Hepatocyte (in vitro differentiated cells): ENCODE measurements around the gene CCDC187. TPM values are rescaled to one million over a fixed set of nuclear protein-coding genes. Genes with fewer than 3 reads are reported as not detected.
A peak's percentile ranks its signal among the peaks of the same experiment; 100 is the strongest.

Experiments
- DNase-seq: peaks from one replicate; pipeline ENCODE4 v3.0.0-alpha.2; 2016; ENCODE audit warnings: low spot score
- H2AFZ ChIP-seq: fragments of 200-600 bp; sonication (generic); 2 replicates; pipeline ENCODE4 v1.6.0; 2016; ENCODE audit warnings: antibody characterized with exemption, mild to moderate bottlenecking
- H3K27ac ChIP-seq: fragments of 200-600 bp; sonication (generic); 2 replicates; pipeline ENCODE4 v1.5.1; 2016; ENCODE audit warnings: mild to moderate bottlenecking
- H3K27me3 ChIP-seq: fragments of 200-600 bp; sonication (generic); 2 replicates; pipeline ENCODE4 v1.6.1; 2016
- H3K36me3 ChIP-seq: fragments of 200-600 bp; sonication (generic); replicated peaks from 2 replicates; pipeline ENCODE4 v1.5.1; 2016; ENCODE audit warnings: low read depth; ENCODE audit not compliant: insufficient read depth
- H3K4me1 ChIP-seq: fragments of 200-600 bp; sonication (generic); 2 replicates; pipeline ENCODE4 v1.5.1; 2016; ENCODE audit warnings: mild to moderate bottlenecking, moderate library complexity; ENCODE audit not compliant: insufficient read depth
- H3K4me2 ChIP-seq: fragments of 200-600 bp; sonication (generic); 2 replicates; pipeline ENCODE4 v1.6.0; 2016
- H3K4me3 ChIP-seq: fragments of 200-600 bp; sonication (generic); 2 replicates; pipeline ENCODE4 v1.5.1; 2016; ENCODE audit warnings: mild to moderate bottlenecking
- H3K79me2 ChIP-seq: fragments of 200-600 bp; sonication (generic); 2 replicates; pipeline ENCODE4 v1.6.0; 2017; ENCODE audit warnings: mild to moderate bottlenecking
- H3K9me2 ChIP-seq: fragments of 200-600 bp; sonication (generic); replicated peaks from 2 replicates; pipeline ENCODE4 v1.6.0; 2017; ENCODE audit warnings: mild to moderate bottlenecking; ENCODE audit not compliant: insufficient read depth
- H3K9me3 ChIP-seq: fragments of 200-600 bp; sonication (generic); 2 replicates; pipeline ENCODE4 v1.5.1; 2016; ENCODE audit warnings: low read depth, mild to moderate bottlenecking
- H4K20me1 ChIP-seq: fragments of 200-600 bp; sonication (generic); 2 replicates; pipeline ENCODE4 v1.6.0; 2016; ENCODE audit warnings: mild to moderate bottlenecking; ENCODE audit not compliant: insufficient read depth, poor library complexity, severe bottlenecking
- EZH2 ChIP-seq: fragments of 200-600 bp; sonication (generic); IDR thresholded peaks from 2 replicates; pipeline ENCODE4 v1.6.1; 2016; ENCODE audit warnings: antibody characterized with exemption, mild to moderate bottlenecking, borderline replicate concordance
- EZH2phosphoT487 ChIP-seq: fragments of 200-600 bp; sonication (generic); IDR thresholded peaks from one replicate; pipeline ENCODE4 v1.6.1; 2018; ENCODE audit warnings: antibody characterized with exemption, mild to moderate bottlenecking, low read depth, moderate library complexity; ENCODE audit not compliant: unreplicated experiment, severe bottlenecking
- WGBS: methylation state at CpG from one replicate; pipeline ENCODE4 v1.1.6; 2016; ENCODE audit warnings: low lambda C conversion rate; ENCODE audit errors: missing lambda C conversion rate; 5-methylcytosine and 5-hydroxymethylcytosine counted together
- polyA plus RNA-seq: library from polyadenylated mRNA; unstranded; fragments of >200 nt; fragmentation: Nextera tagmentation; extraction: Ambion mirVana; gene quantifications from 2 replicates; pipeline ENCODE4 v1.2.1, GENCODE V29; 2016
- total RNA-seq: library from RNA; depleted of rRNA; stranded (reverse); fragments of >200 nt; gene quantifications from 2 replicates; pipeline ENCODE4 v1.2.3, GENCODE V29; 2014
- TF ChIP-seq, protein P1 (sequence below): fragments of 200-600 bp; sonication (generic); IDR thresholded peaks from 2 replicates; pipeline ENCODE4 v1.5.1; 2016; ENCODE audit warnings: antibody characterized with exemption, mild to moderate bottlenecking; ENCODE audit not compliant: poor library complexity

The CCDC187 gene
- total and polyA plus RNA-seq, 2 experiments from 2014 or later = 0.60 to 0.75 TPM

DNA sequence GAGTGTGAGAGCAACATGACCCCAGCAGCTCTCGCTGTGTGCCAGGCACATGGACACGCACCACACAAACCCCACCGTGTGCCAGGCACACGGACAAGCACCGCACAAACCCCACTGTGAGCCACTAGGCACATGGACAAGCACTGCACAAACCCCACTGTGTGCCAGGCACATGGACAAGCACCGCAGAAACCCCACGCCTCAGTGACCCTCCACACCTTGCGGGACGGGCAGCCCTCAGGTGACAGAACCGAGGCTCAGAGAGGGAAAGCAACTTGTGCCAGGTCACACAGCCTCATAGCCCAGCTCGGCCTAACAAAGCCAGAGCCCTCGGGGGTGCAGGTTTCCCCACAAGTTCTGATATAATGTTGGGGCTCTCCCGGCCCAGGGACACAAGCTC lies 21.5 kb upstream of the CCDC187 start:
- peaks cover 27% of the 10 kb centered on the region for H3K4me1 ChIP-seq
- no peak overlapping the region for H3K4me3 ChIP-seq
- no peak for DNase-seq
- H3K4me2 ChIP-seq = peak overlapping the region; percentile 98
- TF ChIP-seq, protein P1, sequence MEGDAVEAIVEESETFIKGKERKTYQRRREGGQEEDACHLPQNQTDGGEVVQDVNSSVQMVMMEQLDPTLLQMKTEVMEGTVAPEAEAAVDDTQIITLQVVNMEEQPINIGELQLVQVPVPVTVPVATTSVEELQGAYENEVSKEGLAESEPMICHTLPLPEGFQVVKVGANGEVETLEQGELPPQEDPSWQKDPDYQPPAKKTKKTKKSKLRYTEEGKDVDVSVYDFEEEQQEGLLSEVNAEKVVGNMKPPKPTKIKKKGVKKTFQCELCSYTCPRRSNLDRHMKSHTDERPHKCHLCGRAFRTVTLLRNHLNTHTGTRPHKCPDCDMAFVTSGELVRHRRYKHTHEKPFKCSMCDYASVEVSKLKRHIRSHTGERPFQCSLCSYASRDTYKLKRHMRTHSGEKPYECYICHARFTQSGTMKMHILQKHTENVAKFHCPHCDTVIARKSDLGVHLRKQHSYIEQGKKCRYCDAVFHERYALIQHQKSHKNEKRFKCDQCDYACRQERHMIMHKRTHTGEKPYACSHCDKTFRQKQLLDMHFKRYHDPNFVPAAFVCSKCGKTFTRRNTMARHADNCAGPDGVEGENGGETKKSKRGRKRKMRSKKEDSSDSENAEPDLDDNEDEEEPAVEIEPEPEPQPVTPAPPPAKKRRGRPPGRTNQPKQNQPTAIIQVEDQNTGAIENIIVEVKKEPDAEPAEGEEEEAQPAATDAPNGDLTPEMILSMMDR = no peak
- TF ChIP-seq EZH2phosphoT487 (no peak), EZH2 (no peak)
- H2AFZ ChIP-seq = no peak overlapping the region
- peaks cover 27% of the 10 kb centered on the region for H3K79me2 ChIP-seq
- H3K9me3 ChIP-seq = no peaks in the 10 kb centered on the region
- 96% methylated on average over 13 of the region's 13 CpGs for WGBS
- peak overlapping the region; percentile 94 for H3K27ac ChIP-seq
- H3K9me2 ChIP-seq = no peaks in the 10 kb centered on the region
- no peaks in the 10 kb centered on the region for H3K27me3 ChIP-seq
- H4K20me1 ChIP-seq = peaks cover 18% of the 10 kb centered on the region
- H3K36me3 ChIP-seq = no peaks in the 10 kb centered on the region

DNA sequence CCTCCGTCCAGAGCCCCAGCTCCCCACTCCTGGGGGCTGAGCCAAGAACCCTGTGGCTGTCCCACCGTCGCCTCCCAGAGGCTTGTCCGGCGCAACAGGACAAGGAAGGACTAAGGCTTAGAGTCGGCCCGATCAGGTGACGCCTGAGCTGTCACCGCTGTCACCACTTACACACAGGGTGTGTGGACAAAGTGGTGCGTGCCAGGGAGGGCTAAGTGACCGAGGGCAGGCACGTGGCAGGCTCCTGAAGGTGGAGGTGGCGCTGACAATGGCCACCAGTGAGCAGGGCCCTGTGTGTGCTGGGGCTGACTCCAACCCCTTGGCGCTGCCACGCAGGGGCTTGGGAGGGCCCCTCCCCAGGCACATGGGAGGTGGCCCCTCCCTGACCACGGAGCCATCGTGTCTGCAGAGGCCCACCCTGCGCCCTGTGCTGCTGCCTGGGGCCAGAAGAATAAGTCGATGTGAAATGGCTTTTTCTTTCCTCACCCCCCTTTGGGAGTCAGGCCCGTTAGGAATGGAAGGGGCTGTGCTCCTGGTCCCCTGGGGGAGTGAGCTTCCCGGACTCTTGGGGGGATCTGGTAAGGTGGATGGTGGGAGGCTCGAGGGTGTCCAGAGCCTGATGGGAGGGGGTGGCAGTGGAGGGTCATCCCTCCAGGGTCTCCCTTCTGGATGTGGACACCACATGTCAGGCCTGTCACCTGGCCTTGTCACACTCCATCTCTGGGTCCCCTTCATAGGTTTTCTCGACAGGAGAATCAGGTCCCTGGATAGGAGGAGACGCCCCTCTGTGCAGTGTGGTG lies 20.8 kb upstream of the CCDC187 start:
- Histone ChIP-seq H3K9me3 (no peaks in the 10 kb centered on the region), H3K27ac (no peak overlapping the region), H4K20me1 (peaks cover 15% of the 10 kb centered on the region), H3K4me3 (no peak overlapping the region), H2AFZ (no peak overlapping the region), H3K9me2 (no peaks in the 10 kb centered on the region), H3K79me2 (peaks cover 20% of the 10 kb centered on the region), H3K27me3 (no peaks in the 10 kb centered on the region), H3K4me2 (no peak overlapping the region), H3K4me1 (peaks cover 27% of the 10 kb centered on the region), H3K36me3 (no peaks in the 10 kb centered on the region)
- TF ChIP-seq, protein P1 = no peak
- TF ChIP-seq EZH2 = no peak
- no peak for TF ChIP-seq EZH2phosphoT487
- WGBS = 74% methylated on average over 24 of the region's 24 CpGs
- DNase-seq = no peak

DNA sequence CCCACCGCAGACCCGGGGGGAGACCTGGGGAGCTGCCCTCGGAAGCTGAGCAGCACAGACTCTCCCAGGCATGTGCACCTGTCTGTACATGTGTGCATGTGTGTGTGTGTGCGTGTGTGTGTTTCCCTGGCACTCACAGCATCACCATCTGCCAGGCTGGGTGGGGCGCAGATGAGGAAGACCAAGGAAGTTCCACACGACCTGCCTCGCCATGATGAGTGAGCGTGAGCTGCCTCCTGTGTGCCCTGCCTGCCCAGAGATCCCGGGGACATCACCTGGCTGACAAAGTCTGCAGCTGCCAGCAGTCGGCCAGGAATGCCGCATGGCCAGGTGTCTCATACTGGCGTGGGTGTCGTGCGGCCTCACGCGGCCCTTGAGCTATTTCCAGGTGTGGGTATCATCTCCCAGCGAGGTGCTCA lies 19.5 kb upstream of the CCDC187 start:
- Histone ChIP-seq H4K20me1 (peaks cover 2% of the 10 kb centered on the region), H3K9me3 (no peaks in the 10 kb centered on the region), H2AFZ (no peak overlapping the region), H3K79me2 (peaks cover 7% of the 10 kb centered on the region), H3K9me2 (no peaks in the 10 kb centered on the region), H3K36me3 (no peaks in the 10 kb centered on the region), H3K4me1 (peaks cover 16% of the 10 kb centered on the region), H3K27me3 (no peaks in the 10 kb centered on the region), H3K4me2 (no peak overlapping the region), H3K27ac (no peak overlapping the region), H3K4me3 (no peak overlapping the region)
- 87% methylated on average over 17 of the region's 17 CpGs for WGBS
- no peak for DNase-seq
- TF ChIP-seq, protein P1 = no peak
- TF ChIP-seq EZH2phosphoT487 (no peak), EZH2 (no peak)
